ENCODE data around the gene PUDP.

PUDP gene

DNA sequence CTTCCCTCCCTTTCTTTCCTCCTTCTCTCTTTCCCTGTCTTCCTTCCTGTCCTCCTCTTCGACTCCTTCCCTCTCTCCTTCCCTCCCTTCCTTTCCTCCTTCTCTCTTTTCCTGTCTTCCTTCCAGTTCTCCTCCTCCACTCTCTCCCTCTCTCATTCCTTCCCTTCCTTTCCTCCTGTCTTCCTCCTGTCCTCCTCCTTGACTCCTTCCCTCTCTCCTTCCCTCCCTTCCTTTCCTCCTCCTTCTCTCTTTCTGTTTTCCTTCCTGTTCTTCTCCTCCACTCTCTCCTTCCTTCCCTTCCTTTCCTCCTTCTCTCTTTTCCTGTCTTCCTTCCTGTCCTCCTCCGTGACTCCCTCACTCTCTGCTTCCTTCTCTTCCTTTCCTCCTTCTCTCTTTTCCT lies 5.3 kb upstream of the PUDP start:
- H3K9me2 ChIP-seq (ENCODE audit: low read depth, low read length) = no peaks in the 10 kb centered on the region
- no peak overlapping the region for H3K4me3 ChIP-seq (ENCODE audit: low read depth, low read length, poor library complexity, severe bottlenecking)
- no peaks in the 10 kb centered on the region for H4K20me1 ChIP-seq (ENCODE audit: insufficient read depth, low read length)
- no peaks in the 10 kb centered on the region for H3K79me2 ChIP-seq (ENCODE audit: insufficient read depth, low read length)
- no peak overlapping the region for H3K4me2 ChIP-seq (ENCODE audit: low read length)
- H3F3A ChIP-seq (ENCODE audit: insufficient read depth, low read length) = no peaks in the 10 kb centered on the region
- H3K27me3 ChIP-seq (ENCODE audit: insufficient read depth, low read length) = no peaks in the 10 kb centered on the region
- H3K9me3 ChIP-seq (ENCODE audit: low read length) = no peaks in the 10 kb centered on the region
- H3K27ac ChIP-seq (ENCODE audit: low read depth, low read length, poor library complexity, severe bottlenecking) = no peak overlapping the region
- TF ChIP-seq EZH2 (IDR thresholded peaks at IDR 0.05; ENCODE audit: borderline replicate concordance, low read length) = no peak
- TF ChIP-seq, protein P1, sequence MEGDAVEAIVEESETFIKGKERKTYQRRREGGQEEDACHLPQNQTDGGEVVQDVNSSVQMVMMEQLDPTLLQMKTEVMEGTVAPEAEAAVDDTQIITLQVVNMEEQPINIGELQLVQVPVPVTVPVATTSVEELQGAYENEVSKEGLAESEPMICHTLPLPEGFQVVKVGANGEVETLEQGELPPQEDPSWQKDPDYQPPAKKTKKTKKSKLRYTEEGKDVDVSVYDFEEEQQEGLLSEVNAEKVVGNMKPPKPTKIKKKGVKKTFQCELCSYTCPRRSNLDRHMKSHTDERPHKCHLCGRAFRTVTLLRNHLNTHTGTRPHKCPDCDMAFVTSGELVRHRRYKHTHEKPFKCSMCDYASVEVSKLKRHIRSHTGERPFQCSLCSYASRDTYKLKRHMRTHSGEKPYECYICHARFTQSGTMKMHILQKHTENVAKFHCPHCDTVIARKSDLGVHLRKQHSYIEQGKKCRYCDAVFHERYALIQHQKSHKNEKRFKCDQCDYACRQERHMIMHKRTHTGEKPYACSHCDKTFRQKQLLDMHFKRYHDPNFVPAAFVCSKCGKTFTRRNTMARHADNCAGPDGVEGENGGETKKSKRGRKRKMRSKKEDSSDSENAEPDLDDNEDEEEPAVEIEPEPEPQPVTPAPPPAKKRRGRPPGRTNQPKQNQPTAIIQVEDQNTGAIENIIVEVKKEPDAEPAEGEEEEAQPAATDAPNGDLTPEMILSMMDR (IDR thresholded peaks at IDR 0.05; ENCODE audit: low read length) = no peak
- no peaks in the 10 kb centered on the region for H3K36me3 ChIP-seq (ENCODE audit: insufficient read depth, low read length)
- no peak overlapping the region for H3K9ac ChIP-seq (ENCODE audit: low read length)
- H3K4me1 ChIP-seq (ENCODE audit: insufficient read depth, low read length, severe bottlenecking) = peaks cover 29% of the 10 kb centered on the region
- no peak overlapping the region for H2AFZ ChIP-seq (ENCODE audit: low read length)

GRCh38 chrX:7149411-7149810 lies 1.5 kb upstream of the PUDP start:
- no peaks in the 10 kb centered on the region for H3K27me3 ChIP-seq (ENCODE audit: insufficient read depth, low read length)
- no peak overlapping the region for H2AFZ ChIP-seq (ENCODE audit: low read length)
- TF ChIP-seq EZH2 (IDR thresholded peaks at IDR 0.05; ENCODE audit: borderline replicate concordance, low read length) = no peak
- TF ChIP-seq, protein P1 (IDR thresholded peaks at IDR 0.05; ENCODE audit: low read length) = no peak
- no peaks in the 10 kb centered on the region for H3K36me3 ChIP-seq (ENCODE audit: insufficient read depth, low read length)
- no peaks in the 10 kb centered on the region for H3K9me3 ChIP-seq (ENCODE audit: low read length)
- peaks cover 51% of the 10 kb centered on the region for H3K4me1 ChIP-seq (ENCODE audit: insufficient read depth, low read length, severe bottlenecking)
- H3F3A ChIP-seq (ENCODE audit: insufficient read depth, low read length) = no peaks in the 10 kb centered on the region
- H3K4me2 ChIP-seq (ENCODE audit: low read length) = peak overlapping the region; percentile 89
- no peaks in the 10 kb centered on the region for H3K9me2 ChIP-seq (ENCODE audit: low read depth, low read length)
- H3K27ac ChIP-seq (ENCODE audit: low read depth, low read length, poor library complexity, severe bottlenecking) = peak overlapping the region; percentile 23
- H3K9ac ChIP-seq (ENCODE audit: low read length) = peak overlapping the region; percentile 99
- H4K20me1 ChIP-seq (ENCODE audit: insufficient read depth, low read length) = no peaks in the 10 kb centered on the region
- H3K79me2 ChIP-seq (ENCODE audit: insufficient read depth, low read length) = peaks cover 31% of the 10 kb centered on the region
- peak overlapping the region; percentile 99 for H3K4me3 ChIP-seq (ENCODE audit: low read depth, low read length, poor library complexity, severe bottlenecking)

DNA sequence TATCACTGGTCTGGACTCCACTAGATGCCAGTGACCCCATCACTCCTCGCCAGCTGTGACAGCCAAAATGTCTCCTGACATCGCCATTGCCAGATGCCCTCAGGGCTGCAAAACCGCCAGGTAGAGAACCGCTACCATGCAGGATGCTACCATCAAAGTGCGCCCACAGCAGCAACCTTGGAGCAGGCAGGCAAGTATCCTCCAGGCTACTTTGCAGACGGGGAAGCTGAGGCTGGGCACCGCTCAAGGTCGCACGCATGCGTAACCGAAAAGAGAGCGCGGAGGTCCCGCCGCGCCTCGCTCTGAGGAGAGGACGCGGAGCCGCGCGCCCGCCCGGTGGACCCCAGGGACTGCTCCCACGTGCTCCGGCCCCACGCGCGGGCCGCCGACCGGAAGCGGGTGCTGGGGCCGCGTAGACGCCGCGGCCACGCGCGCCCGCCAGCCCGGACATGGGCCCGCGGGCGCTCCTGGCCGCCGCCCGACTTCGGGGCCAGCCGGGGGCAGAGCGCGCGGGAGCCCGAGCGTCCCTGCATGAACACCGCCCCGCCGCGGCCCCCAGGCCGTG lies 458 bp downstream of the PUDP start, which contains the start of gene STS:
Gene STS, plus strand, starts transcription at position 300 of the 565 bp plus-strand sequence. CDS start 105,488 bp downstream, outside the sequence.
- Histone ChIP-seq H3K36me3 (ENCODE audit: insufficient read depth, low read length) (peaks cover 5% of the 10 kb centered on the region; the same call in 1 of the 2 replicates), H3K4me3 (ENCODE audit: low read depth, low read length, poor library complexity, severe bottlenecking) (peak within 1 kb of the TSS; percentile 99), H3F3A (ENCODE audit: insufficient read depth, low read length) (no peaks in the 10 kb centered on the region), H4K20me1 (ENCODE audit: insufficient read depth, low read length) (no peaks in the 10 kb centered on the region), H3K9me2 (ENCODE audit: low read depth, low read length) (no peaks in the 10 kb centered on the region), H3K27ac (ENCODE audit: low read depth, low read length, poor library complexity, severe bottlenecking) (peak within 1 kb of the TSS; percentile 92), H3K4me1 (ENCODE audit: insufficient read depth, low read length, severe bottlenecking) (peaks cover 46% of the 10 kb centered on the region), H3K4me2 (ENCODE audit: low read length) (peak within 1 kb of the TSS; percentile 96), H3K27me3 (ENCODE audit: insufficient read depth, low read length) (no peaks in the 10 kb centered on the region), H3K9me3 (ENCODE audit: low read length) (no peaks in the 10 kb centered on the region), H2AFZ (ENCODE audit: low read length) (no peak within 1 kb of the TSS), H3K9ac (ENCODE audit: low read length) (peak within 1 kb of the TSS; percentile 99), H3K79me2 (ENCODE audit: insufficient read depth, low read length) (peaks cover 48% of the 10 kb centered on the region)
- no peak for TF ChIP-seq EZH2 (IDR thresholded peaks at IDR 0.05; ENCODE audit: borderline replicate concordance, low read length)
- TF ChIP-seq, protein P1 (IDR thresholded peaks at IDR 0.05; ENCODE audit: low read length) = no peak

All from OCI-LY1 (cell line).